NCI-H2196 treated with DMSO at 0.1 percent for 48 hours (cell line): Measurements from ENCODE around the gene JKAMP.
A peak's percentile ranks its signal among the peaks of the same experiment; 100 is the strongest.
"Not testable (repeated sequence)": the region's sequence is repeated elsewhere in the genome, so short reads cannot be mapped to it uniquely, and the experiment has no call there.

Source experiments
- DNase-seq: peaks from one replicate; lab custom pipeline; 2025; ENCODE audit not compliant: unreplicated experiment; lab: John Stamatoyannopoulos, UW

The JKAMP gene

GRCh38 chr14:59483819-59484638 is at the start of gene JKAMP, which contains the start of gene L3HYPDH:
JKAMP (plus strand) TSS chr14:59484517; CDS start chr14:59484590, 73 bp downstream.
L3HYPDH (minus strand) TSS chr14:59484408; CDS start chr14:59484316, 92 bp downstream.
- DNase-seq, result peak; percentile 87

- DNase-seq, result no peak
Measured at GRCh38 chr14:59435101-59435500, 49.2 kb upstream of the JKAMP start.

GRCh38 chr14:59435987-59436386 is 48.3 kb upstream of the JKAMP start:
- DNase-seq, result no peak

GRCh38 chr14:59438195-59438647 is 46.1 kb upstream of the JKAMP start:
- DNase-seq, result no peak

GRCh38 chr14:59439256-59439965 is 44.9 kb upstream of the JKAMP start:
- DNase-seq, result no peak

GRCh38 chr14:59448673-59449072 is 35.6 kb upstream of the JKAMP start:
- not testable (repeated sequence) for DNase-seq

- no peak for DNase-seq
Measured at GRCh38 chr14:59450716-59451115, 33.6 kb upstream of the JKAMP start.

GRCh38 chr14:59451849-59452248 is 32.5 kb upstream of the JKAMP start:
- no peak for DNase-seq

GRCh38 chr14:59454139-59454538 is 30.2 kb upstream of the JKAMP start:
- no peak for DNase-seq

- no peak for DNase-seq
Measured at GRCh38 chr14:59455411-59455810, 28.9 kb upstream of the JKAMP start.

GRCh38 chr14:59458486-59458885 is 25.8 kb upstream of the JKAMP start:
- no peak for DNase-seq

- no peak for DNase-seq
Measured at GRCh38 chr14:59460378-59460777, 23.9 kb upstream of the JKAMP start.

- DNase-seq, result no peak
Measured at GRCh38 chr14:59461891-59462290, 22.4 kb upstream of the JKAMP start.

GRCh38 chr14:59463787-59464485 is 20.4 kb upstream of the JKAMP start:
- no peak for DNase-seq

- DNase-seq, result no peak
Measured at GRCh38 chr14:59464486-59465315, 19.6 kb upstream of the JKAMP start.

GRCh38 chr14:59465316-59466135 is 18.8 kb upstream of the JKAMP start, which contains the start of gene GPR135:
GPR135 (minus strand) TSS chr14:59465380; CDS start chr14:59465226, 154 bp downstream.
- no peak for DNase-seq

GRCh38 chr14:59474172-59474571 is 10.1 kb upstream of the JKAMP start:
- DNase-seq, result no peak

GRCh38 chr14:59475709-59476108 is 8.6 kb upstream of the JKAMP start:
- no peak for DNase-seq

GRCh38 chr14:59478540-59478939 is 5.8 kb upstream of the JKAMP start:
- no peak for DNase-seq

- no peak for DNase-seq
Measured at GRCh38 chr14:59480166-59480565, 4.2 kb upstream of the JKAMP start.
